IPS-18c (cell line): ENCODE results near the gene IFT74.
A peak's percentile ranks its signal among the peaks of the same experiment; 100 is the strongest.

ENCODE experiments used
- H3K4me3 ChIP-seq: 2 replicates; pipeline ENCODE4 v1.7.0; 2013; ENCODE audit warnings: low read depth, mild to moderate bottlenecking, low read length, moderate library complexity; ENCODE audit not compliant: insufficient read depth
- H3K9me3 ChIP-seq: one replicate; pipeline ENCODE4 v1.6.1; 2013; ENCODE audit warnings: mild to moderate bottlenecking, low read length, moderate library complexity; ENCODE audit not compliant: control insufficient read depth, insufficient read depth

The IFT74 gene

GRCh38 chr9:26955921-26956859, at the start of gene IFT74:
Gene IFT74, plus strand, starts transcription at chr9:26956412. Its CDS starts 5,556 bp downstream, at chr9:26961968.
- Histone ChIP-seq H3K4me3 (peak within 1 kb of the TSS; percentile 63), H3K9me3 (no peaks in the 10 kb centered on the region)

- Histone ChIP-seq H3K4me3 (no peak overlapping the region), H3K9me3 (no peaks in the 10 kb centered on the region)
Observed at GRCh38 chr9:26913138-26913668, 43.0 kb upstream of the IFT74 start.

- no peak overlapping the region for H3K4me3 ChIP-seq
- no peaks in the 10 kb centered on the region for H3K9me3 ChIP-seq
Observed at GRCh38 chr9:26919698-26920097, 36.5 kb upstream of the IFT74 start.

DNA sequence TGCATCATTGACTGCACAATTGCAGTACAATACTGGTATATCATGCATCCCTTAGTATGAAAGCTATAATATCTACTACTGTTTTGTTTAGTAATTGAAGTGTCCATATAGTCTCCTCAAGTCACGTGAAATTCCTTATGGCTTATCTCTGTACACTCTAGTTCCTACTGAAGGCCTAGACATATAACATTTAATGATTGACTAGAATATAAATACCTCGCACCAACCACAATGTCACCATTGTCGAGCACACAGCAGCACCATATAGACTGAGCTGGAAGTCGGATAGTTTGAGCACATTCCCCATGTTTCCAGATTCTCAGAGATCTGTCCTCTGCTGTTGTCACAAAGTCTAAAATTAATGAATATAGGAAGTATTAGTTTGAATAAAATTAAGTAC, 30.6 kb upstream of the IFT74 start:
- no peak overlapping the region for H3K4me3 ChIP-seq
- no peaks in the 10 kb centered on the region for H3K9me3 ChIP-seq

GRCh38 chr9:26928902-26929495, 27.2 kb upstream of the IFT74 start:
- H3K4me3 ChIP-seq = no peak overlapping the region
- no peaks in the 10 kb centered on the region for H3K9me3 ChIP-seq

DNA sequence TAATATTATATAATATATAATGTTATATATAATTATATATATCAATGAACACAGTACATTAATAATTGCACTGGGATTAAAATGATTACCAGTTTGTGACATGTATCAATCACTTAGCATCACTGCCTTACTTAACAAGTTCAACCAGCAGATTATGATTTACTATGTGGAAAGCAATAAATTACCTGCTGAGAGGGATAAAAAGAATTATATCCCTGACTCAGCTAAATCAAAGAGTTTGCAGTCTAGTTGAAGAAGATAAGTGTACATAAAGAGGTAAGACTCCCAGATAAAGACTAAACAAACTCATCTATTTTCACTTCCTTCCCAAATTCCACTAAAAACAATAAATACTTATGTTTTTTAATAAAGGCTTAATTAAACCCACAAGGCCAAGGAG, 20.4 kb upstream of the IFT74 start:
- Histone ChIP-seq H3K9me3 (no peaks in the 10 kb centered on the region), H3K4me3 (no peak overlapping the region)

GRCh38 chr9:26937816-26938371, 18.3 kb upstream of the IFT74 start:
- no peaks in the 10 kb centered on the region for H3K9me3 ChIP-seq

GRCh38 chr9:26939955-26940711, 16.1 kb upstream of the IFT74 start:
- Histone ChIP-seq H3K4me3 (no peak overlapping the region), H3K9me3 (no peaks in the 10 kb centered on the region)

More at GRCh38 chr9:26937816-26938371, 18.3 kb upstream of the IFT74 start:
- H3K4me3 ChIP-seq = no peak overlapping the region

DNA sequence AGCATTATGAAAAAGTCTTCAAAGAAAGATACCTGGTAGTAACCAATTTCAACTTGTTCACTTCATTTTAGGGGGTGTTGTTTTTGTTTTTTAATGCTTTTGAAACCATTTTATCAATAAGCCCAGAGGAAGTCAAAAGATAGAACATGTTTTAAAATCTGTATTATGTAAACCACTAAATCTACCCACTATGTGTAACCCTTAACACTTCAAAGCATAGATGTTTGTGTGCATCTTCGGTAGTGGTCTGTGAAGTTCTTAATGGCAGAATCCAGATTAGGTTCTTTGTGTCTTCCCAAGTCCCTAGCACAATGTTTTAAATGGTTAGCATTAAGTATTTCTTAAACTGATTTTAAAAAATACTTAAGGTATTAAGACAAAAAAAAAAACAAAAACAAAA, 15.4 kb upstream of the IFT74 start:
- H3K9me3 ChIP-seq = no peaks in the 10 kb centered on the region
- no peak overlapping the region for H3K4me3 ChIP-seq

DNA sequence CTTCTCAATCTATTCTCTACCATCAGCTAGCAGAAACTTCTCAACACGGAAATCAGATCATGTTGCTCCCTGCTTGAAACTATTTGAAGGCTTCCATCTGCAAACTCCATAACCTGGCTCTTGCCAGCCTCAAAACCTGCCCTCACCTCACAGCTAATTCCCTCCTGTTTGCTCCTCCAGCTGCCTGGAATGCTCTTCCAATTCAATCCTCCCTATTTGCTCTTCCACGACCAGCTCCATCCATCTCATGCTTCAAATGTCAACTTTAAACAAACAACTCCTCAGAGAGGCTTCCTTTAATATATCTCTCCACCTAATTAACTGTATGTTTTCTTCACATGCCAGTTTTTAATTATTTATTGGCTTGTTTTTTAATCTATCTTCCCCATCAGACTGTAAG, 10.6 kb upstream of the IFT74 start:
- no peaks in the 10 kb centered on the region for H3K9me3 ChIP-seq
- peak overlapping the region; percentile 94; the same call in 1 of the 2 replicates for H3K4me3 ChIP-seq

DNA sequence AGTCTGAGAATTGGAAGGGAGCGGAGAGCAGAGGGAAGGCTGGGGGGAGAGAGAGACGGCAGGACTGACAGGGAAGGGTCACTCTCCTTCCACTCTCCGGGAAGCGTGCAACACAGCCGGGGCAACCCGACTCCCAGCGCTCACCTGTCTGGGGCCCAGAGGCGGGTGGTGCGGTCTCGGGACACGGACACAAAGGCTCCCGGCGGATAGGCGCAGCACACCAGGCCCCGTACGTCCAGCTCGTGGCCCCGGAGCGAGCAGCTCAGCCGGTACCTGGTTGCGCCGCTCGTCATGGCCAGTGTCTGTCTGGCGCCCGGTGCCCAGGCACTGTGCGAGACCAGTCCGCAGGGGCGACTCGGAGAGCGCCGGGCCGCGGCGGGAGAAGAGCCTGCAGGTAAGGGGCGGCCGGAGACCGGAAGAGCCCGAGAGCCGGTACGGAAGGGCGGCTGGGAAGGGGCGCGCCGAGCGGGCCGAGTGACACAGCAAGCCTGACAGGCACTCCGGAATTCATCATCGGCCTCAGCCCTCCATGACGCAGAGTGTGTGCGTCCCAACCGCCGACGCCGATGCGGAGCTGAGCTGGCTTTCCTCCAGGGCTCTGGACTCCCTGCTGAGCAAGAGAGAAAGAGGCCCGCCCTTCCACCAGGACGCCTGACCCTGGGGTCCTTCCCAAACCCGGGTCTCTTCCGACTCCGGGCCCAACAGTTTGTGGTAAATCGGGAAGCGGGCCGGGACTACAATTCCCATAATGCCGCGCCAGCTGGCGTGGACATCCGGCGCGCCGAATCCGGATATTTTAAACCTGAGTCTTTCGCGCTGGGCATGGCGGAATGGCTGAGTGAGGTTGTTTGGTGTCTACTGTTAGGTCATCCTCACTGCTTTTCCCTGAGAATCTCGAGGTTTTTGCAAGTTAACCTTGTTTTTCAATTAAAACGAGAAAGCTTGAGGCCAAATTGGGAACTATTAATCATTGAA, 9.2 kb upstream of the IFT74 start, which contains the start of gene PLAA:
PLAA (minus strand) TSS at position 490 of the 975 bp plus-strand sequence; CDS start at position 293, 197 bp downstream.
- Histone ChIP-seq H3K4me3 (peak within 1 kb of the TSS; percentile 94), H3K9me3 (no peaks in the 10 kb centered on the region)

- peak overlapping the region; percentile 94 for H3K4me3 ChIP-seq
- H3K9me3 ChIP-seq = no peaks in the 10 kb centered on the region
Observed at GRCh38 chr9:26947736-26948135, 8.5 kb upstream of the IFT74 start.

DNA sequence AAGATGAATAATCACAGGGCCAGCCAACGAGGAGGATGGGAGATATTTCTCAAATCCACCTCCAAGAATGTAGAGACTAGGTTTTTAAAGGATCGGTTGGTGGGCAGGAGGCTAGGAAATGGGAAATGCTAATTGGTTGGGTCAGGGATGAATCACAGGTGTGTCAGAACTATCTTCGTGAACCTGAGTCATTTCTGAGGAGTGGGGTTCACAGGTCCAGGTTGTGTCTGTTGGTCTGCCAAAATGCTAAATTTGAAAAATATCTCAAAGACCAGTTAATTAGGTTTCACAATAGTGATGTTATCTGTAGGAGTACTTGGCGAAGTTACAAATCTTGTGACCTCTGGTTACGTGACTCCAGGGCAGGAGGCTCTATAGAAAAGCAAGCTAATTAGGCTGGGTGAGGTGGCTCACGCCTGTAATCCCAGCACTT, 6.6 kb upstream of the IFT74 start:
- Histone ChIP-seq H3K9me3 (no peaks in the 10 kb centered on the region), H3K4me3 (no peak overlapping the region)

- no peaks in the 10 kb centered on the region for H3K9me3 ChIP-seq
- H3K4me3 ChIP-seq = no peak overlapping the region
Observed at GRCh38 chr9:26950521-26950920, 5.7 kb upstream of the IFT74 start.

DNA sequence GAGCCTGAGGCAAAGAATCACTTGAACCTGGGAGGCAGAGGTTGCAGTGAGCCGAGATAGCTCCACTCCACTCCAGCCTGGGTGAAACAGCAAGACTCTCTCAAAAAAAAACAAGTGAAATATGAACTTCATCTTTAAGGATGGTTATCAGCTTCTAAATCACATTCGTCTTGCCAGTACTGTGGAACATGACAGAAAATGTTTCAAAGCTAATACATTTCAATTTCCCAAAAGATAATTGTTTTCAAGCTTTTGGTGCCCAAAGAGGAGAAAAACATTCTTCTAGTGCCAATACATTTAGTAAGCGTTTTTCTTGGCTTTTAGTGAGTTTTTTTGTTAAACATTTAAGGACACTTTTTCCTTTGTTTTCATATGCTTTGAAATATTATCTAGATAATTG, 4.4 kb upstream of the IFT74 start:
- no peaks in the 10 kb centered on the region for H3K9me3 ChIP-seq

GRCh38 chr9:26954050-26954508, 2.1 kb upstream of the IFT74 start:
- no peak overlapping the region for H3K4me3 ChIP-seq
- no peaks in the 10 kb centered on the region for H3K9me3 ChIP-seq

More for the DNA sequence above, 4.4 kb upstream of the IFT74 start:
- no peak overlapping the region for H3K4me3 ChIP-seq
